ENCODE results near the gene CALCOCO2. TPM values are rescaled to one million over a fixed set of nuclear protein-coding genes. Genes with fewer than 3 reads are reported as not detected.

CALCOCO2 gene
- total and polyA plus RNA-seq, 2 experiments from 2014 or later, result 14.4 to 16.3 TPM

DNA sequence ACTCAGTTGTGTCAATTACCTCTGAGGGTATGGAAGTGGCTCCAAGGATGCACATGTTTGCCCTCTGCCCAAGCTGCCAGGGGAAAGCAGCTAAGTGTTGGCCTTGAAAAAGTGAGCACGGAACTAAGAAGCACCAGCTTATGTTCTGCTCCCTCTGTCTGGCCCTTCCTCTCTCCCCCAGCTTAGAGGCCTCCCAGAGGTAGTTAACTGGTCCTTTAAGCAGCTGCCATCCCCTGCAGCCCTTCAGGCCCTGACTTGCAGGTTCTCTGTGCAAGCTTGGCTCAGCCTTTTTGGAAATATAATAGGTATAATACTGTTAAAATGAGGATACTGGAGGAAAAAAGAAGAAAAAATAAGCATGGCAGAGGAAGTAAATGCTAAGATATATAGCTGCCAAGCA is 70.4 kb downstream of the CALCOCO2 start:
- H3K4me2 ChIP-seq, result no peak overlapping the region
- no peak overlapping the region for H3K4me3 ChIP-seq
- H3K4me3 Mint-ChIP-seq, result no peak overlapping the region
- DNase-seq (ENCODE audit: low spot score), result no peak
- H3K27me3 Mint-ChIP-seq (ENCODE audit: insufficient read depth, low read depth, poor library complexity), result peaks cover 3% of the 10 kb centered on the region
- TF ChIP-seq ZNF331 (CRISPR knock-in tag; IDR thresholded peaks at IDR 0.05; ENCODE audit: low read depth) (no peak), EZH2 (IDR thresholded peaks at IDR 0.05; ENCODE audit: low read depth, unreplicated experiment) (no peak), NANOG (IDR thresholded peaks at IDR 0.05; ENCODE audit: borderline replicate concordance) (no peak), CREB1 (CRISPR knock-in tag; IDR thresholded peaks at IDR 0.05; ENCODE audit: low read depth) (no peak), STAT1 (IDR thresholded peaks at IDR 0.05; ENCODE audit: unreplicated experiment) (no peak), EZH2phosphoT487 (IDR thresholded peaks at IDR 0.05; ENCODE audit: unreplicated experiment) (no peak), POLR2AphosphoS5 (IDR thresholded peaks at IDR 0.05; ENCODE audit: low read depth) (no peak)
- TF ChIP-seq, protein P1, sequence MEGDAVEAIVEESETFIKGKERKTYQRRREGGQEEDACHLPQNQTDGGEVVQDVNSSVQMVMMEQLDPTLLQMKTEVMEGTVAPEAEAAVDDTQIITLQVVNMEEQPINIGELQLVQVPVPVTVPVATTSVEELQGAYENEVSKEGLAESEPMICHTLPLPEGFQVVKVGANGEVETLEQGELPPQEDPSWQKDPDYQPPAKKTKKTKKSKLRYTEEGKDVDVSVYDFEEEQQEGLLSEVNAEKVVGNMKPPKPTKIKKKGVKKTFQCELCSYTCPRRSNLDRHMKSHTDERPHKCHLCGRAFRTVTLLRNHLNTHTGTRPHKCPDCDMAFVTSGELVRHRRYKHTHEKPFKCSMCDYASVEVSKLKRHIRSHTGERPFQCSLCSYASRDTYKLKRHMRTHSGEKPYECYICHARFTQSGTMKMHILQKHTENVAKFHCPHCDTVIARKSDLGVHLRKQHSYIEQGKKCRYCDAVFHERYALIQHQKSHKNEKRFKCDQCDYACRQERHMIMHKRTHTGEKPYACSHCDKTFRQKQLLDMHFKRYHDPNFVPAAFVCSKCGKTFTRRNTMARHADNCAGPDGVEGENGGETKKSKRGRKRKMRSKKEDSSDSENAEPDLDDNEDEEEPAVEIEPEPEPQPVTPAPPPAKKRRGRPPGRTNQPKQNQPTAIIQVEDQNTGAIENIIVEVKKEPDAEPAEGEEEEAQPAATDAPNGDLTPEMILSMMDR (conservative IDR thresholded peaks at IDR 0.05; ENCODE audit: low read depth in 2 of 2), result no peak
- TF ChIP-seq, protein P2, sequence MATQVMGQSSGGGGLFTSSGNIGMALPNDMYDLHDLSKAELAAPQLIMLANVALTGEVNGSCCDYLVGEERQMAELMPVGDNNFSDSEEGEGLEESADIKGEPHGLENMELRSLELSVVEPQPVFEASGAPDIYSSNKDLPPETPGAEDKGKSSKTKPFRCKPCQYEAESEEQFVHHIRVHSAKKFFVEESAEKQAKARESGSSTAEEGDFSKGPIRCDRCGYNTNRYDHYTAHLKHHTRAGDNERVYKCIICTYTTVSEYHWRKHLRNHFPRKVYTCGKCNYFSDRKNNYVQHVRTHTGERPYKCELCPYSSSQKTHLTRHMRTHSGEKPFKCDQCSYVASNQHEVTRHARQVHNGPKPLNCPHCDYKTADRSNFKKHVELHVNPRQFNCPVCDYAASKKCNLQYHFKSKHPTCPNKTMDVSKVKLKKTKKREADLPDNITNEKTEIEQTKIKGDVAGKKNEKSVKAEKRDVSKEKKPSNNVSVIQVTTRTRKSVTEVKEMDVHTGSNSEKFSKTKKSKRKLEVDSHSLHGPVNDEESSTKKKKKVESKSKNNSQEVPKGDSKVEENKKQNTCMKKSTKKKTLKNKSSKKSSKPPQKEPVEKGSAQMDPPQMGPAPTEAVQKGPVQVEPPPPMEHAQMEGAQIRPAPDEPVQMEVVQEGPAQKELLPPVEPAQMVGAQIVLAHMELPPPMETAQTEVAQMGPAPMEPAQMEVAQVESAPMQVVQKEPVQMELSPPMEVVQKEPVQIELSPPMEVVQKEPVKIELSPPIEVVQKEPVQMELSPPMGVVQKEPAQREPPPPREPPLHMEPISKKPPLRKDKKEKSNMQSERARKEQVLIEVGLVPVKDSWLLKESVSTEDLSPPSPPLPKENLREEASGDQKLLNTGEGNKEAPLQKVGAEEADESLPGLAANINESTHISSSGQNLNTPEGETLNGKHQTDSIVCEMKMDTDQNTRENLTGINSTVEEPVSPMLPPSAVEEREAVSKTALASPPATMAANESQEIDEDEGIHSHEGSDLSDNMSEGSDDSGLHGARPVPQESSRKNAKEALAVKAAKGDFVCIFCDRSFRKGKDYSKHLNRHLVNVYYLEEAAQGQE (IDR thresholded peaks at IDR 0.05; ENCODE audit: unreplicated experiment), result no peak
- TF ChIP-seq, protein P3, sequence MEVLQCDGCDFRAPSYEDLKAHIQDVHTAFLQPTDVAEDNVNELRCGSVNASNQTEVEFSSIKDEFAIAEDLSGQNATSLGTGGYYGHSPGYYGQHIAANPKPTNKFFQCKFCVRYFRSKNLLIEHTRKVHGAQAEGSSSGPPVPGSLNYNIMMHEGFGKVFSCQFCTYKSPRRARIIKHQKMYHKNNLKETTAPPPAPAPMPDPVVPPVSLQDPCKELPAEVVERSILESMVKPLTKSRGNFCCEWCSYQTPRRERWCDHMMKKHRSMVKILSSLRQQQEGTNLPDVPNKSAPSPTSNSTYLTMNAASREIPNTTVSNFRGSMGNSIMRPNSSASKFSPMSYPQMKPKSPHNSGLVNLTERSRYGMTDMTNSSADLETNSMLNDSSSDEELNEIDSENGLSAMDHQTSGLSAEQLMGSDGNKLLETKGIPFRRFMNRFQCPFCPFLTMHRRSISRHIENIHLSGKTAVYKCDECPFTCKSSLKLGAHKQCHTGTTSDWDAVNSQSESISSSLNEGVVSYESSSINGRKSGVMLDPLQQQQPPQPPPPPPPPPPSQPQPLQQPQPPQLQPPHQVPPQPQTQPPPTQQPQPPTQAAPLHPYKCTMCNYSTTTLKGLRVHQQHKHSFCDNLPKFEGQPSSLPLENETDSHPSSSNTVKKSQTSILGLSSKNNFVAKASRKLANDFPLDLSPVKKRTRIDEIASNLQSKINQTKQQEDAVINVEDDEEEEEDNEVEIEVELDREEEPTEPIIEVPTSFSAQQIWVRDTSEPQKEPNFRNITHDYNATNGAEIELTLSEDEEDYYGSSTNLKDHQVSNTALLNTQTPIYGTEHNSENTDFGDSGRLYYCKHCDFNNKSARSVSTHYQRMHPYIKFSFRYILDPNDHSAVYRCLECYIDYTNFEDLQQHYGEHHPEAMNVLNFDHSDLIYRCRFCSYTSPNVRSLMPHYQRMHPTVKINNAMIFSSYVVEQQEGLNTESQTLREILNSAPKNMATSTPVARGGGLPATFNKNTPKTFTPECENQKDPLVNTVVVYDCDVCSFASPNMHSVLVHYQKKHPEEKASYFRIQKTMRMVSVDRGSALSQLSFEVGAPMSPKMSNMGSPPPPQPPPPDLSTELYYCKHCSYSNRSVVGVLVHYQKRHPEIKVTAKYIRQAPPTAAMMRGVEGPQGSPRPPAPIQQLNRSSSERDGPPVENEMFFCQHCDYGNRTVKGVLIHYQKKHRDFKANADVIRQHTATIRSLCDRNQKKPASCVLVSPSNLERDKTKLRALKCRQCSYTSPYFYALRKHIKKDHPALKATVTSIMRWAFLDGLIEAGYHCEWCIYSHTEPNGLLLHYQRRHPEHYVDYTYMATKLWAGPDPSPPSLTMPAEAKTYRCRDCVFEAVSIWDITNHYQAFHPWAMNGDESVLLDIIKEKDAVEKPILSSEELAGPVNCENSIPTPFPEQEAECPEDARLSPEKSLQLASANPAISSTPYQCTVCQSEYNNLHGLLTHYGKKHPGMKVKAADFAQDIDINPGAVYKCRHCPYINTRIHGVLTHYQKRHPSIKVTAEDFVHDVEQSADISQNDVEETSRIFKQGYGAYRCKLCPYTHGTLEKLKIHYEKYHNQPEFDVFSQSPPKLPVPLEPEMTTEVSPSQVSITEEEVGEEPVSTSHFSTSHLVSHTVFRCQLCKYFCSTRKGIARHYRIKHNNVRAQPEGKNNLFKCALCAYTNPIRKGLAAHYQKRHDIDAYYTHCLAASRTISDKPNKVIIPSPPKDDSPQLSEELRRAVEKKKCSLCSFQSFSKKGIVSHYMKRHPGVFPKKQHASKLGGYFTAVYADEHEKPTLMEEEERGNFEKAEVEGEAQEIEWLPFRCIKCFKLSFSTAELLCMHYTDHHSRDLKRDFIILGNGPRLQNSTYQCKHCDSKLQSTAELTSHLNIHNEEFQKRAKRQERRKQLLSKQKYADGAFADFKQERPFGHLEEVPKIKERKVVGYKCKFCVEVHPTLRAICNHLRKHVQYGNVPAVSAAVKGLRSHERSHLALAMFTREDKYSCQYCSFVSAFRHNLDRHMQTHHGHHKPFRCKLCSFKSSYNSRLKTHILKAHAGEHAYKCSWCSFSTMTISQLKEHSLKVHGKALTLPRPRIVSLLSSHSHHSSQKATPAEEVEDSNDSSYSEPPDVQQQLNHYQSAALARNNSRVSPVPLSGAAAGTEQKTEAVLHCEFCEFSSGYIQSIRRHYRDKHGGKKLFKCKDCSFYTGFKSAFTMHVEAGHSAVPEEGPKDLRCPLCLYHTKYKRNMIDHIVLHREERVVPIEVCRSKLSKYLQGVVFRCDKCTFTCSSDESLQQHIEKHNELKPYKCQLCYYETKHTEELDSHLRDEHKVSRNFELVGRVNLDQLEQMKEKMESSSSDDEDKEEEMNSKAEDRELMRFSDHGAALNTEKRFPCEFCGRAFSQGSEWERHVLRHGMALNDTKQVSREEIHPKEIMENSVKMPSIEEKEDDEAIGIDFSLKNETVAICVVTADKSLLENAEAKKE (CRISPR knock-in tag; IDR thresholded peaks at IDR 0.05), result no peak
- no peaks in the 10 kb centered on the region for H3K9me3 Mint-ChIP-seq
- H3K79me2 ChIP-seq (replicated peaks; ENCODE audit: insufficient read depth), result no peaks in the 10 kb centered on the region
- no peak overlapping the region for H2AFZ ChIP-seq
- no peaks in the 10 kb centered on the region for H4K20me1 ChIP-seq (replicated peaks; ENCODE audit: insufficient read depth)
- peaks cover 3% of the 10 kb centered on the region; the same call in 1 of the 2 replicates for H3F3A ChIP-seq (replicated peaks; ENCODE audit: low read depth)
- no peak overlapping the region for H3K27ac Mint-ChIP-seq
- no peaks in the 10 kb centered on the region for H3K27me3 ChIP-seq (ENCODE audit: insufficient read depth)
- no peaks in the 10 kb centered on the region for H3K9me2 ChIP-seq (ENCODE audit: insufficient read depth)
- no peak overlapping the region for H3K27ac ChIP-seq (ENCODE audit: low read depth)
- no peak for ATAC-seq
- H3K4me1 ChIP-seq (ENCODE audit: insufficient read depth), result no peaks in the 10 kb centered on the region
- H3K4me1 Mint-ChIP-seq, result no peaks in the 10 kb centered on the region; the same call in 2 of the 3 replicates
- peaks cover 15% of the 10 kb centered on the region; the same call in 2 of the 3 replicates for H3K36me3 Mint-ChIP-seq (ENCODE audit: low read depth)
- H3K36me3 ChIP-seq (ENCODE audit: insufficient read depth), result no peaks in the 10 kb centered on the region
